Activated naive CD8-positive, alpha-beta T cell treated with anti-CD3 and anti-CD28 coated beads for 36 hours (primary cell): ENCODE data around the gene ELF2. TPM values are rescaled to one million over a fixed set of nuclear protein-coding genes. Genes with fewer than 3 reads are reported as not detected.
"Not testable (repeated sequence)": the region's sequence is repeated elsewhere in the genome, so short reads cannot be mapped to it uniquely, and the experiment has no call there.

Experiments
- DNase-seq: peaks from one replicate; pipeline ENCODE4 v3.0.0; 2021
- H3K27ac Mint-ChIP-seq: one replicate; pipeline ENCODE4 v1.8.0; 2022; ENCODE audit warnings: mild to moderate bottlenecking, moderate library complexity, mixed read lengths
- H3K27me3 Mint-ChIP-seq: one replicate; pipeline ENCODE4 v1.8.0; 2022; ENCODE audit warnings: mild to moderate bottlenecking, mixed read lengths
- H3K36me3 Mint-ChIP-seq: one replicate; pipeline ENCODE4 v1.8.0; 2021; ENCODE audit warnings: mild to moderate bottlenecking, mixed read lengths
- H3K4me1 Mint-ChIP-seq: one replicate; pipeline ENCODE4 v1.8.0; 2021; ENCODE audit warnings: mixed read lengths
- H3K4me3 Mint-ChIP-seq: one replicate; pipeline ENCODE4 v1.8.0; 2022; ENCODE audit warnings: mild to moderate bottlenecking, moderate library complexity, mixed read lengths
- H3K9me3 Mint-ChIP-seq: one replicate; pipeline ENCODE4 v1.8.0; 2022; ENCODE audit warnings: mixed read lengths
- total RNA-seq, 2 experiments: library from RNA; stranded (reverse); gene quantifications; one replicate each; pipeline ENCODE4 v1.2.3, GENCODE V29; 2021

ELF2 gene
- total RNA-seq, 2 experiments from 2014 or later: 23.4 TPM

DNA sequence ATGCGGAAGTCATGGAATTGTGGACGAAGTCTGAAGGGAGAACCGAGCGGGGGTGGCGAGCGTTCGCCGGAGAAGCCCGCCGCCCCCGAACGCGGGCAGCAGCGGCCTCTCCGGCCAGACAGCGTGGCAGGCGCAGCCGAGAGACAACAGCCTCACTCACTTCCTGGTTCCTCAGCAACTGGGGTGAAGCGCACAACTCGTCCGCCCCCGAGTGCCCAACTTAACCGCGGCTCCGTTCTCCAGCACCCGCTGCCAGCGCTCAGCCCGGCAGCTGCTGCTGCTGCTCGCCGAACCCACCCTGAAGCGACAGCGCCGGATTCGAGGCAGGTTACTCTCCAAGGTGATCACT lies 93.4 kb downstream of the ELF2 start:
- Mint-ChIP-seq H3K4me3 (peak overlapping the region; percentile 99), H3K27me3 (no peaks in the 10 kb centered on the region), H3K36me3 (peaks cover 14% of the 10 kb centered on the region), H3K4me1 (peaks cover 36% of the 10 kb centered on the region), H3K27ac (peak overlapping the region; percentile 100), H3K9me3 (no peaks in the 10 kb centered on the region)
- DNase-seq: peak; percentile 73

- Mint-ChIP-seq H3K27ac (peak overlapping the region; percentile 100), H3K4me1 (peaks cover 39% of the 10 kb centered on the region), H3K9me3 (no peaks in the 10 kb centered on the region), H3K36me3 (peaks cover 14% of the 10 kb centered on the region), H3K27me3 (no peaks in the 10 kb centered on the region), H3K4me3 (peak overlapping the region; percentile 99)
- peak; percentile 92 for DNase-seq
Observed at GRCh38 chr4:139082750-139083606, 94.0 kb downstream of the ELF2 start.

DNA sequence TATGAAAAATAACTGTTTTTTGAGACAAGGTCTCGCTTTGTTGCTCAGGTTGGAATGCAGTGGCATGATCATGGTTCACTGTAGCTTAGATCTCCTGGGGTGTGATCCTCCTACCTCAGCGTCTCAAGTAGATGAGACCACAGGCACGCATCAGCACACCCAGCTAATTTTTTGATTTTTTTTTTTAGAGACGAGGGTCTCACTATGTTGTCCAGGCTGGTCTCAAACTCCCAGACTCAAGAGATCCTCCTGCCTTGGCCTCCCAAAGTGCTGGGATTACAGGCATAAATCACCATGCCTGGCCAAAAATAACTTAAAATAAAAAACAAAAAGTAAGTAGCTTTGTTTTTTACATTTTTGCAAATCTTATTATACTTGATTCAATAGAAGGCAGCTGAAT lies 98.1 kb downstream of the ELF2 start:
- no peak overlapping the region for H3K27ac Mint-ChIP-seq

DNA sequence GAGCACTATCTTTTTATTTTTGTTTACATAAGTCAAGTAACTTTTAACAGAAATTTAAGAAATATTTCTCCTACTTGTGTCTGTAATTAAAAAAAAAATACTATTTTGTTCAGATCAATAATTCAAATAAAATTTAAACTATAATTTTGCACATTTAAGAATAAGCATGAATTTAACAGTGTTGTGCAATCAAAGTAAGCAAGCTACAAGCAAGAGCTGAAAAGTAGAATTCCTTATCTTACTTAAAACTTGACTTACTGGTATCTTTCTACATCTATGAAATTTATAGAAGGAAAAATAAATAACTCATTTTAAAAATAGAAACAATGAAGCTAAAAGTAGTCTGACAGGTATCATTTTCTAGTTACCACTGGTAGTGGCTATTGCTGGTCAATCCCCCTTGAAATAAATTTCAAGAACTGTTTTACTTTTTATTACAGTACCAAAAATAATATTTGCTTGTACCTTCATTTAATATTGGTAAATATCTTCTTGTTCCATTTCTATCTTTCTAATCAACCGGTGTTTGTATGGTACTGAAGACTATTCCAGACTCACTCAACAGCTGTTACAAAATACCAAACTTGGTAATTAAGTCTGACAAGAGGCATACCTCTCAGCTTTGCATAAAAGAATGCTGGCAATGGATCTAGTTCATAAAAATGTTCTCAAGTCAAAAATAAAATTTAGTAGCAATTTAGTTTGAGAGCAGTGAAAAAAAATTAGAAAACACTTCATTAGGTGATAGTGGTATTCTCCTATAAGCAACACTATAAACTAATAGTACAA lies 99.3 kb downstream of the ELF2 start:
- Mint-ChIP-seq H3K4me3 (no peak overlapping the region), H3K27me3 (no peaks in the 10 kb centered on the region), H3K27ac (no peak overlapping the region), H3K36me3 (peaks cover 7% of the 10 kb centered on the region), H3K9me3 (no peaks in the 10 kb centered on the region), H3K4me1 (peaks cover 54% of the 10 kb centered on the region)
- DNase-seq: no peak

More for the DNA sequence above, 98.1 kb downstream of the ELF2 start:
- peaks cover 52% of the 10 kb centered on the region for H3K4me1 Mint-ChIP-seq
- peaks cover 14% of the 10 kb centered on the region for H3K36me3 Mint-ChIP-seq
- no peaks in the 10 kb centered on the region for H3K9me3 Mint-ChIP-seq
- no peak overlapping the region for H3K4me3 Mint-ChIP-seq
- H3K27me3 Mint-ChIP-seq: no peaks in the 10 kb centered on the region
- no peak for DNase-seq

GRCh38 chr4:139076016-139076744 lies 100.8 kb downstream of the ELF2 start:
- DNase-seq: no peak
- H3K27me3 Mint-ChIP-seq: no peaks in the 10 kb centered on the region
- peaks cover 45% of the 10 kb centered on the region for H3K4me1 Mint-ChIP-seq
- no peaks in the 10 kb centered on the region for H3K9me3 Mint-ChIP-seq
- no peak overlapping the region for H3K4me3 Mint-ChIP-seq
- H3K36me3 Mint-ChIP-seq: peaks cover 8% of the 10 kb centered on the region
- H3K27ac Mint-ChIP-seq: no peak overlapping the region

DNA sequence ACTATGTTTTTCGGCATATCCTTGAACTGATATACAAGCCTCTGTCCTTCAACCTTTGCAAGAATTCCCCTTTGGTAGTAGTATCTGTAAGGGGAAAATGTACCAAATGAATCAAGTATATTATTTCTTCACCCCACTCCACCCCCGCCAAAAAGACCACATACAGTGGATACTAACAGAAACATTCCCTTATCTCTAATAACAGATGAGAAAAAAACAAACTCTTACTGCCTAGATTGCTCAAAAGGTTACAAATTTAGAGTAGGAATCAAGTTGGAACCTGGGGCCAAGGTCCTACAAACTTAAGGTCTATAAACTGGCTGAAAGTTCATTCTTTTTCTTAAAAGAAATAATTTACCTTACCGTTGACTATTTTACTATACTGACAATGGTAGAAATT lies 116.4 kb downstream of the ELF2 start:
- H3K27ac Mint-ChIP-seq: peak overlapping the region; percentile 38
- peaks cover 20% of the 10 kb centered on the region for H3K4me1 Mint-ChIP-seq
- H3K36me3 Mint-ChIP-seq: peaks cover 15% of the 10 kb centered on the region
- DNase-seq: no peak
- no peaks in the 10 kb centered on the region for H3K9me3 Mint-ChIP-seq
- no peaks in the 10 kb centered on the region for H3K27me3 Mint-ChIP-seq
- H3K4me3 Mint-ChIP-seq: no peak overlapping the region

DNA sequence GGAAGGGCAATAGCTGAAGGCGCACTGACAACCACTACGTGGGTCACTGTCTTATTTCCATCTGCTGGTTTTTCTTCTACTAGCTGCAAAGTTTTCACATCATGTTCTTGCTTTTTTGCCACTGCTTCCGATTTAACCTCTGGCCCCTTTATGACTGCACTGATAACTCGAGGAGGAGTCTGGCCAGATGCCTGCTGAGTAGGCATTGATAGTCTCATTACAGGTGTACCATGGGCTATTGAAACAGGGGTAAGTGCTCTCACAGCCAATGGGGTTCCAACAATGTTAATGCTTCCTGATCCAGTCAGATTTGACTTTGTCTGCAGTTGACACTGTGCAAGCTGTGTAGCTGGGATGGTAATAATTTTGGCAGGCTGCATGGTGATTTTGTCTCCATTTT lies 118.0 kb downstream of the ELF2 start:
- H3K27me3 Mint-ChIP-seq, H3K27ac Mint-ChIP-seq, H3K4me3 Mint-ChIP-seq, DNase-seq, H3K9me3 Mint-ChIP-seq: not testable (repeated sequence)
- H3K4me1 Mint-ChIP-seq: peaks cover 21% of the 10 kb centered on the region
- H3K36me3 Mint-ChIP-seq: peaks cover 17% of the 10 kb centered on the region

- Mint-ChIP-seq H3K36me3 (peaks cover 19% of the 10 kb centered on the region), H3K4me3 (no peak overlapping the region), H3K9me3 (no peaks in the 10 kb centered on the region), H3K27ac (peak overlapping the region; percentile 19), H3K27me3 (no peaks in the 10 kb centered on the region), H3K4me1 (peaks cover 18% of the 10 kb centered on the region)
- no peak for DNase-seq
Observed at GRCh38 chr4:139054791-139055505, 122.1 kb downstream of the ELF2 start.

GRCh38 chr4:139053909-139054308 lies 123.1 kb downstream of the ELF2 start:
- DNase-seq: no peak
- Mint-ChIP-seq H3K9me3 (no peaks in the 10 kb centered on the region), H3K36me3 (peaks cover 26% of the 10 kb centered on the region), H3K27ac (no peak overlapping the region), H3K4me1 (peaks cover 15% of the 10 kb centered on the region), H3K27me3 (no peaks in the 10 kb centered on the region), H3K4me3 (no peak overlapping the region)

GRCh38 chr4:139050446-139050845 lies 126.6 kb downstream of the ELF2 start:
- Mint-ChIP-seq H3K4me1 (peaks cover 8% of the 10 kb centered on the region), H3K27ac (no peak overlapping the region), H3K27me3 (no peaks in the 10 kb centered on the region), H3K36me3 (peaks cover 32% of the 10 kb centered on the region), H3K9me3 (no peaks in the 10 kb centered on the region), H3K4me3 (no peak overlapping the region)
- DNase-seq: no peak

GRCh38 chr4:139048026-139048425 lies 129.0 kb downstream of the ELF2 start:
- Mint-ChIP-seq H3K27ac (no peak overlapping the region), H3K27me3 (no peaks in the 10 kb centered on the region), H3K4me1 (peaks cover 8% of the 10 kb centered on the region), H3K9me3 (no peaks in the 10 kb centered on the region), H3K4me3 (no peak overlapping the region), H3K36me3 (peaks cover 30% of the 10 kb centered on the region)
- DNase-seq: no peak

- H3K27ac Mint-ChIP-seq: peak overlapping the region; percentile 42
Observed at GRCh38 chr4:139044291-139044690, 132.7 kb downstream of the ELF2 start.

DNA sequence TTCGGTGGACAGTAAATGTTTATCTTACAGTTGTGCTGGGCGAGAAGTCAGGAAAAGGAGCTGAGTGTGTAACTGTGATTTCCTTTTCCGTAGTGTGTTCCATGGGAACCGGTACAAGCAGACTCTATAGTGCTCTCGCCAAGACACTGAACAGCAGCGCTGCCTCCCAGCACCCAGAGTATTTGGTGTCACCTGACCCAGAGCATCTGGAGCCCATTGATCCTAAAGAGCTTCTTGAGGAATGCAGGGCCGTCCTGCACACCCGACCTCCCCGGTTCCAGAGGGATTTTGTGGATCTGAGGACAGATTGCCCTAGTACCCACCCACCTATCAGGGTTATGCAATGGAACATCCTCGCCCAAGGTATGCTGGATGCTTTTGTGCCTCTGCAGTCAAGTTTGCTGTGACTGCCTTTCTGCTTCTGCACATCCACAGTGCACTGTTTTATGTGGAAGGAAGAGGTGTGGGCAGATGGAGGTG lies 134.0 kb downstream of the ELF2 start:
- H3K36me3 Mint-ChIP-seq: peaks cover 21% of the 10 kb centered on the region
- peaks cover 11% of the 10 kb centered on the region for H3K4me1 Mint-ChIP-seq
- no peak overlapping the region for H3K27ac Mint-ChIP-seq
- no peaks in the 10 kb centered on the region for H3K27me3 Mint-ChIP-seq
- H3K4me3 Mint-ChIP-seq: no peak overlapping the region
- DNase-seq: no peak
- no peaks in the 10 kb centered on the region for H3K9me3 Mint-ChIP-seq

More at GRCh38 chr4:139044291-139044690, 132.7 kb downstream of the ELF2 start:
- no peaks in the 10 kb centered on the region for H3K27me3 Mint-ChIP-seq
- no peak overlapping the region for H3K4me3 Mint-ChIP-seq
- H3K36me3 Mint-ChIP-seq: peaks cover 26% of the 10 kb centered on the region
- peaks cover 14% of the 10 kb centered on the region for H3K4me1 Mint-ChIP-seq
- no peaks in the 10 kb centered on the region for H3K9me3 Mint-ChIP-seq
- no peak for DNase-seq

DNA sequence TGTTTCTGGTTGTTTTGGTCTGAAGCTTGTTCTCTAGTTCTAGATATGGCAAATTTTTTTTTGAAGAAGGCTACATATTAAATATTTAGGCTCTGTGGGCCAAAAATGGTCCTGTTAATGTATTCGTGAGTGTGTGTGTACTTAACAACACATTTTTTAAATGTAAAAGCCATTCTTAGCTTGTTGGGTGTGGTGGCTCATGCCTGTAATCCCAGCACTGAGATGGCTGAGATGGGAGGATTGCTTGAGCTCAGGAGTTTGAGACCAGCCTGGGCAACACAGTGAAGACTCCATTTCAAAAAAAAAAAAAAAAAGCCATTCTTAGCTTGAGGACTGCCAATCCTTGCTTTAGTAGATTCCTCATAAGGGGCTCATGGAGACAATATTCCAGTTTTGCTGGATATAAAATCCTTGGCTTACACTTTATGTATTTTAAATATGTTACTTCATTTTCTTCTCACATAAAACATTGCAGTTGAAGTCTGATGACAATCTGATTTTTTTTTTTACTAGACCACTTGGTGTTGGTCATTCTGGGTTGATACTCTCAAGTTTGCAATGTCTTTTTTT lies 138.1 kb downstream of the ELF2 start:
- H3K27ac Mint-ChIP-seq: no peak overlapping the region
- H3K27me3 Mint-ChIP-seq: no peaks in the 10 kb centered on the region
- no peak overlapping the region for H3K4me3 Mint-ChIP-seq
- peaks cover 21% of the 10 kb centered on the region for H3K36me3 Mint-ChIP-seq
- DNase-seq: no peak
- H3K4me1 Mint-ChIP-seq: peaks cover 17% of the 10 kb centered on the region
- H3K9me3 Mint-ChIP-seq: no peaks in the 10 kb centered on the region
